GM12865 (cell line): ENCODE measurements around the gene SEMA5B.

Experiments
- DNase-seq: peaks from one replicate; pipeline ENCODE4 v3.0.0; 2010; ENCODE audit warnings: low read depth
- H3K4me3 ChIP-seq: 2 replicates; pipeline ENCODE4 v1.5.1; 2011; ENCODE audit warnings: mild to moderate bottlenecking, low read depth, low read length, control low read depth
- CTCF ChIP-seq: IDR thresholded peaks from 2 replicates; pipeline ENCODE4 v1.5.1; 2011; ENCODE audit warnings: low read length, control low read depth, low read depth, inconsistent platforms; ENCODE audit not compliant: insufficient read depth; ENCODE audit errors: missing control alignments

Gene SEMA5B

GRCh38 chr3:122992676-122993075 lies 34.9 kb downstream of the SEMA5B start:
- H3K4me3 ChIP-seq: no peak overlapping the region
- no peak for DNase-seq
- no peak for TF ChIP-seq CTCF

- DNase-seq: no peak
- no peak for TF ChIP-seq CTCF
- H3K4me3 ChIP-seq: no peak overlapping the region
Observed at GRCh38 chr3:122992133-122992532, 35.4 kb downstream of the SEMA5B start.

GRCh38 chr3:122991236-122991985 lies 36.2 kb downstream of the SEMA5B start:
- no peak overlapping the region for H3K4me3 ChIP-seq
- no peak for TF ChIP-seq CTCF
- no peak for DNase-seq

GRCh38 chr3:122989856-122990575 lies 37.5 kb downstream of the SEMA5B start:
- no peak overlapping the region for H3K4me3 ChIP-seq
- no peak for DNase-seq
- TF ChIP-seq CTCF: no peak

GRCh38 chr3:122988508-122988907 lies 39.1 kb downstream of the SEMA5B start:
- H3K4me3 ChIP-seq: no peak overlapping the region
- TF ChIP-seq CTCF: no peak
- no peak for DNase-seq

GRCh38 chr3:122987736-122988319 lies 39.7 kb downstream of the SEMA5B start:
- no peak for TF ChIP-seq CTCF
- no peak overlapping the region for H3K4me3 ChIP-seq
- no peak for DNase-seq

- H3K4me3 ChIP-seq: no peak overlapping the region
- no peak for TF ChIP-seq CTCF
- DNase-seq: no peak
Observed at GRCh38 chr3:122987231-122987630, 40.3 kb downstream of the SEMA5B start.
